Measurements from ENCODE around the gene SHROOM1. TPM values are rescaled to one million over a fixed set of nuclear protein-coding genes. Genes with fewer than 3 reads are reported as not detected.

The SHROOM1 gene
- total RNA-seq, 1 donor from 2014 or later: 5.1 TPM

DNA sequence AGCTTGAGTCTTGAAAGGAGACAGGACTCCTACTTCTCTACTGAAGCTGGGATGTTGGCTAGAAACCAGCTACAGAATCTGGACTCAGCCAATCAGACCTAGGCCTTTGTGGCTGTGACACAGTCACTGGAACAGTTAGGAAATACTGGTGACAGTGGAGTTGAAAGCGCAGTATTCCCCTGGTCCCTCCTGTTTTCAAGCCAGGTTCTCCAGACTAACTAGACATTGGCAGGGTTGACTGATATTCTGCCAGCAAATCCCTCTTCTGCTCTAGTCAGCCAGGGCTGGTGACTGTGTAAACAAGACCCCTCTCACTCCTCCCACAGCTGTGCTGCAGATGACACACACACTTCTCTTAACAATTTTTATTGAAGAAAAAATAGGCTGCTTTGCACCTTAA is 8.7 kb downstream of the SHROOM1 start:
- H3K9me3 Mint-ChIP-seq (ENCODE audit: unreplicated experiment): peaks cover 2% of the 10 kb centered on the region
- TF ChIP-seq, protein P1, sequence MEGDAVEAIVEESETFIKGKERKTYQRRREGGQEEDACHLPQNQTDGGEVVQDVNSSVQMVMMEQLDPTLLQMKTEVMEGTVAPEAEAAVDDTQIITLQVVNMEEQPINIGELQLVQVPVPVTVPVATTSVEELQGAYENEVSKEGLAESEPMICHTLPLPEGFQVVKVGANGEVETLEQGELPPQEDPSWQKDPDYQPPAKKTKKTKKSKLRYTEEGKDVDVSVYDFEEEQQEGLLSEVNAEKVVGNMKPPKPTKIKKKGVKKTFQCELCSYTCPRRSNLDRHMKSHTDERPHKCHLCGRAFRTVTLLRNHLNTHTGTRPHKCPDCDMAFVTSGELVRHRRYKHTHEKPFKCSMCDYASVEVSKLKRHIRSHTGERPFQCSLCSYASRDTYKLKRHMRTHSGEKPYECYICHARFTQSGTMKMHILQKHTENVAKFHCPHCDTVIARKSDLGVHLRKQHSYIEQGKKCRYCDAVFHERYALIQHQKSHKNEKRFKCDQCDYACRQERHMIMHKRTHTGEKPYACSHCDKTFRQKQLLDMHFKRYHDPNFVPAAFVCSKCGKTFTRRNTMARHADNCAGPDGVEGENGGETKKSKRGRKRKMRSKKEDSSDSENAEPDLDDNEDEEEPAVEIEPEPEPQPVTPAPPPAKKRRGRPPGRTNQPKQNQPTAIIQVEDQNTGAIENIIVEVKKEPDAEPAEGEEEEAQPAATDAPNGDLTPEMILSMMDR (IDR thresholded peaks at IDR 0.05; ENCODE audit: partially characterized antibody, unreplicated experiment): no peak
- no peak for DNase-seq
- H3K27ac Mint-ChIP-seq (ENCODE audit: unreplicated experiment): no peak overlapping the region
- no peaks in the 10 kb centered on the region for H3K36me3 Mint-ChIP-seq (ENCODE audit: unreplicated experiment)
- peaks cover 13% of the 10 kb centered on the region for H3K27me3 Mint-ChIP-seq (ENCODE audit: unreplicated experiment)
- H3K4me1 Mint-ChIP-seq (ENCODE audit: low read depth, unreplicated experiment): no peaks in the 10 kb centered on the region
- H3K4me3 Mint-ChIP-seq (ENCODE audit: unreplicated experiment): peak overlapping the region; percentile 20

DNA sequence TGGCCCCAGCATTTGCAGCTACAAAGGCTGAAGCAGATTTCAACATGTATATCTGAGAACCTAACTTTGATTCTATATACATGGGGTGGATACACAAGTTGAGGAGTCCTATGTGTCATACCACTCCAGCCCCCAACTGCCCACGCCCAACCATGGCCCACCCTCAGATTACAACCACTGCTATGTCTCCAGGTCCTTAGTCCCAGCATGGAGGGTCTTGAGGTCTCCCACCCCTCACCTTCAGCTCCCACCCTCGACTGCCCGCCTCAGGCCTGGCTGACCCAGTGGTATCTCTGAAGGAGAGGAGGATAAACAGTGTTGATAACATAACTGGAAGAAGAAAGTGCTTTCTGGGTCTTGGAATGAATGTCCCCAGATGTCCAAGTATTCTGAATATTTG is 9.1 kb downstream of the SHROOM1 start:
- Mint-ChIP-seq H3K9me3 (ENCODE audit: unreplicated experiment) (peaks cover 2% of the 10 kb centered on the region), H3K27ac (ENCODE audit: unreplicated experiment) (no peak overlapping the region), H3K4me3 (ENCODE audit: unreplicated experiment) (no peak overlapping the region), H3K27me3 (ENCODE audit: unreplicated experiment) (peaks cover 9% of the 10 kb centered on the region), H3K4me1 (ENCODE audit: low read depth, unreplicated experiment) (no peaks in the 10 kb centered on the region), H3K36me3 (ENCODE audit: unreplicated experiment) (no peaks in the 10 kb centered on the region)
- TF ChIP-seq, protein P1 (IDR thresholded peaks at IDR 0.05; ENCODE audit: partially characterized antibody, unreplicated experiment): no peak
- DNase-seq: no peak

DNA sequence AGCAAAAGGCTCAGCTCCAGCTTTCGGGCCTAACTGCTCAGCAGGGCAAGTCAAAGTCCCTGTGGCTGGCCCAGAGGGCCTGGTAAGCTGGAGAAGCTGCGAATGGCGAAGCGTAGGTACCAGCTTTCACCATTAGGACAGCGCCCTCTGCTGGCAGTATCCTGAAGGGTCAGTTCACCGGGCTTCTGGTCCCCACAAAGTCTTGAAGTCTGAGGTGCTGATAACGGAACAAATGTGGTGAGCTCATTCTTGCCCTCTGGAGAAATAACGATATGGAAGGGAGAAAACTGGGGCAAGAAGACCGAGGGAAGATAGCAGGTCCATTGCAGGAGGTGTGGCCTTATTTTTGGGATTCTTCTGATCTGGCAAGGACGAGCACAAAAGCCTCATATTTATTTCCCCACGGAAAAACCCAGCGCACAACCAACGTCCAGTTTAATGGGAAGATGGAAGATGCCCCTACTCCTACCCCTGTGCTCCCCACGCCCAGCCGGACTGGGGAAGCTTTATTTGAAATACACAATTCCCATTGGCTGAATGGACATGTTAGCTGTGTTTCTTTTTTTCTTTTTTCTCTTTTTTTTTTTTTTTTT is 10.2 kb downstream of the SHROOM1 start:
- Mint-ChIP-seq H3K4me1 (ENCODE audit: low read depth, unreplicated experiment) (peaks cover under 1% of the 10 kb centered on the region), H3K9me3 (ENCODE audit: unreplicated experiment) (peaks cover 4% of the 10 kb centered on the region), H3K27ac (ENCODE audit: unreplicated experiment) (no peak overlapping the region), H3K36me3 (ENCODE audit: unreplicated experiment) (no peaks in the 10 kb centered on the region), H3K27me3 (ENCODE audit: unreplicated experiment) (peaks cover 9% of the 10 kb centered on the region), H3K4me3 (ENCODE audit: unreplicated experiment) (no peak overlapping the region)
- peak; percentile 96 for DNase-seq
- TF ChIP-seq, protein P1 (IDR thresholded peaks at IDR 0.05; ENCODE audit: partially characterized antibody, unreplicated experiment): peak; percentile 98

DNA sequence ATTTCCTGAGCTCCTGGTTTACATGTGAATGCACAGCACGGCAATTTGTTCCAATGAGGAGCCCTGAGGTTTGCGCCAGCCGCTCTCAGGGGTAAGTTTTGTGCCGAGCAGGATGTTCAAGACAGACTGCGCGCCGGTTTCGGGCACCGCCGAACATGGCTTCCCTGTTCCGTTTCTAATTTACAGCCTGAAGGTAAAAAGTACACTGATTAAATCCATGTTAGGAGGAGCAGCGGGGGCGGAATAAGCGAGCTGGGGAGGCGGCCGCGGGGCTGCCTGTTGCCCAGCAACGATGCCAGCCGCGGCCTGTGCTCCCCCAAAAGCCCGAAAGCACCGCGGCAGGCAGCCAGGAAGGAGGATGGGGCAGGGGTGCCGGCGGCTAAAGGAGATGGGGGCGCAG is 11.0 kb downstream of the SHROOM1 start:
- peaks cover 2% of the 10 kb centered on the region for H3K9me3 Mint-ChIP-seq (ENCODE audit: unreplicated experiment)
- no peaks in the 10 kb centered on the region for H3K36me3 Mint-ChIP-seq (ENCODE audit: unreplicated experiment)
- H3K27ac Mint-ChIP-seq (ENCODE audit: unreplicated experiment): no peak overlapping the region
- TF ChIP-seq, protein P1 (IDR thresholded peaks at IDR 0.05; ENCODE audit: partially characterized antibody, unreplicated experiment): no peak
- no peak overlapping the region for H3K4me3 Mint-ChIP-seq (ENCODE audit: unreplicated experiment)
- DNase-seq: no peak
- H3K4me1 Mint-ChIP-seq (ENCODE audit: low read depth, unreplicated experiment): peaks cover 3% of the 10 kb centered on the region
- peaks cover 11% of the 10 kb centered on the region for H3K27me3 Mint-ChIP-seq (ENCODE audit: unreplicated experiment)

DNA sequence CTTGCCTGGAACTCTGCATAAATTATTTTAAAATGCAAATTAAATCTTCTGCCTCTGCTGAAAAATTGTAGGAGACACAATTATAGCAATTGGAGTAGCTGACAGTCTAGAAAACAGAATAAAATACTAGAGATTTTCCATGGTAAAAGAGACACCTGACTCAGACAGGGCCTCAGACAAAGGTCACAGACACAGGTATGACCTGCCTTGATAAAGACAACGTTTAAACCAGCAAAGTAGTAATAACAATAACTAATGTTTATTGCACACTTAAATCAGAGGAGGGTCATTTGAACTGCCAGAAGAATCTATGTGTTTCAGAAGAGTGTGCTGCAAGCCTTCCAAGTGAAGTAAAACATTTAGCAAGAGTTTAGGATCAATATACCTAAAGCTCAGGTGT is 13.4 kb downstream of the SHROOM1 start:
- H3K36me3 Mint-ChIP-seq (ENCODE audit: unreplicated experiment): peaks cover 10% of the 10 kb centered on the region
- H3K4me3 Mint-ChIP-seq (ENCODE audit: unreplicated experiment): no peak overlapping the region
- no peak for DNase-seq
- peaks cover 12% of the 10 kb centered on the region for H3K27me3 Mint-ChIP-seq (ENCODE audit: unreplicated experiment)
- H3K4me1 Mint-ChIP-seq (ENCODE audit: low read depth, unreplicated experiment): peaks cover 4% of the 10 kb centered on the region
- peaks cover 8% of the 10 kb centered on the region for H3K9me3 Mint-ChIP-seq (ENCODE audit: unreplicated experiment)
- TF ChIP-seq, protein P1 (IDR thresholded peaks at IDR 0.05; ENCODE audit: partially characterized antibody, unreplicated experiment): no peak
- no peak overlapping the region for H3K27ac Mint-ChIP-seq (ENCODE audit: unreplicated experiment)
